Kidney epithelial cell (primary cell): ENCODE measurements around the gene BICRA. TPM values are rescaled to one million over a fixed set of nuclear protein-coding genes. Genes with fewer than 3 reads are reported as not detected.
A peak's percentile ranks its signal among the peaks of the same experiment; 100 is the strongest.

Experiments used
- DNase-seq: peaks from one replicate; pipeline ENCODE4 v3.0.0-alpha.2; 2010; ENCODE audit warnings: low read depth
- H3K27me3 ChIP-seq: 2 replicates; pipeline ENCODE4 v1.6.0; 2011; ENCODE audit warnings: low read length; ENCODE audit not compliant: control insufficient read depth, insufficient read depth
- H3K36me3 ChIP-seq: 2 replicates; pipeline ENCODE4 v1.5.1; 2011; ENCODE audit warnings: low read length; ENCODE audit not compliant: control insufficient read depth, insufficient read depth
- H3K4me3 ChIP-seq: 2 replicates; pipeline ENCODE4 v1.5.1; 2011; ENCODE audit warnings: low read depth, mild to moderate bottlenecking, control low read depth, low read length
- total RNA-seq: library from RNA; depleted of rRNA; stranded (reverse); fragments of >200 nt; gene quantifications from 2 replicates; pipeline ENCODE4 v1.2.3, GENCODE V29; 2015
- TF ChIP-seq, protein P1 (sequence below): IDR thresholded peaks from 2 replicates; pipeline ENCODE4 v1.5.1; 2011; ENCODE audit warnings: mild to moderate bottlenecking, moderate library complexity, low read length, control low read depth, inconsistent platforms; ENCODE audit not compliant: insufficient read depth, poor library complexity, severe bottlenecking

The BICRA gene
- total RNA-seq, 1 donor from 2014 or later: 11.2 TPM

DNA sequence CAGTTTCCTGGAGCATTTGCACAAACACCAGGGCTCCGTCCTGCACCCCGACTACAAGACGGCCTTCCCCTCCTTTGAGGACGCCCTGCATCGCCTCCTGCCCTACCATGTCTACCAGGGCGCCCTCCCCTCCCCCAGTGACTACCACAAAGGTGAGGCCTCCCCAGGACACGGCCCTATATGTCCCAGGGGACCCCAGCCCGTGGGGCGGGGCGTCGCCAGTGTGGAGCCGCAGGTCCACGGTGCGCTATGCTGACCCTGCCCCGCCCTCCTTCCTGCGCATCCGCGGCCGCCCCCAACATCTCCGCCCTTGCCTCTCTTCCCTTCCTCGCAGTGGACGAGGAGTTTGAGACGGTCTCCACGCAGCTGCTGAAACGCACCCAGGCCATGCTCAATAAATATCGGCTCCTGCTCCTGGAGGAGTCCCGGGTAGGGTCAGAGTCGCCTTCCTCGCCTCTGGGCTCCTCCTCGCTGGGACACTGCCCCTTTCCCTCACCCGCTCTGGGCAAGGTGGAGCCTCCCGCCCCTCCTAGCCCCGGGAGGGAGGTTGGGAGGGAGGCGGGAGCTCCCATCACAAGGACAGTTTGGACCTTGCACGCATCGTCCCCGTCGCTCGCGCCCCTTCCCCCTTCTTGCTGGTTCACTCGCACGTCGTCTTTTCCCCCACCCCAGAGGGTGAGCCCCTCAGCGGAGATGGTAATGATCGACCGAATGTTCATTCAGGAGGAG, 89.9 kb downstream of the BICRA start:
- H3K27me3 ChIP-seq: no peaks in the 10 kb centered on the region
- DNase-seq: no peak
- peaks cover 5% of the 10 kb centered on the region for H3K36me3 ChIP-seq
- no peak overlapping the region for H3K4me3 ChIP-seq
- TF ChIP-seq, protein P1, sequence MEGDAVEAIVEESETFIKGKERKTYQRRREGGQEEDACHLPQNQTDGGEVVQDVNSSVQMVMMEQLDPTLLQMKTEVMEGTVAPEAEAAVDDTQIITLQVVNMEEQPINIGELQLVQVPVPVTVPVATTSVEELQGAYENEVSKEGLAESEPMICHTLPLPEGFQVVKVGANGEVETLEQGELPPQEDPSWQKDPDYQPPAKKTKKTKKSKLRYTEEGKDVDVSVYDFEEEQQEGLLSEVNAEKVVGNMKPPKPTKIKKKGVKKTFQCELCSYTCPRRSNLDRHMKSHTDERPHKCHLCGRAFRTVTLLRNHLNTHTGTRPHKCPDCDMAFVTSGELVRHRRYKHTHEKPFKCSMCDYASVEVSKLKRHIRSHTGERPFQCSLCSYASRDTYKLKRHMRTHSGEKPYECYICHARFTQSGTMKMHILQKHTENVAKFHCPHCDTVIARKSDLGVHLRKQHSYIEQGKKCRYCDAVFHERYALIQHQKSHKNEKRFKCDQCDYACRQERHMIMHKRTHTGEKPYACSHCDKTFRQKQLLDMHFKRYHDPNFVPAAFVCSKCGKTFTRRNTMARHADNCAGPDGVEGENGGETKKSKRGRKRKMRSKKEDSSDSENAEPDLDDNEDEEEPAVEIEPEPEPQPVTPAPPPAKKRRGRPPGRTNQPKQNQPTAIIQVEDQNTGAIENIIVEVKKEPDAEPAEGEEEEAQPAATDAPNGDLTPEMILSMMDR: no peak

DNA sequence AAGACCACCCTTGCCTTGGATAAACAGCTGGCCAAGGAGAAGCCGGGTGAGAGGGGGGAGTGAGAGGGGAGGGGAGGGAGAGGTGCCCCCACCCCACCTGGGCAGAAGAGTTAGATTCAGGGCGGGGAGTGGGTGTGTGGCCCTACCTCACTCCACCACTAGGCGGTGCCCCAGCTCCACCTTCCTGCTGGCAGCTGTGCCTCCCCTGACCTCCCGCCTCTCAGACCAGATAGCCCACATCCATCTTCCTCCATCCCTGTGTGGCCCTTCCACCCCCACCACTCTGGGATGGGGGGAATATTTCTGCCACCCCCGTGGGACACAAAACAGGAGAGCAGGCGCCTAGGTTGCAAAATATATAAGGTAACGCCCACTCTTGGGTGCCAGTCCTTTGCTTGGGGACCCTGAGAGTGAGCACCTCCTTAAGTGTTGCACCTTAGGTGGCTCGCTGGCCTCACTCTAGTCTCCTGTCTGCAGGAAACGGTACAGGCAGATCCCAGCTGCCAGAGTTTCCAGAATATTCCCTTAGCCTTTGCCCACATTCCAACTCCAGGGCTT, 90.5 kb downstream of the BICRA start:
- no peak for DNase-seq
- Histone ChIP-seq H3K27me3 (no peaks in the 10 kb centered on the region), H3K36me3 (peaks cover 5% of the 10 kb centered on the region), H3K4me3 (no peak overlapping the region)
- TF ChIP-seq, protein P1: peak; percentile 84

DNA sequence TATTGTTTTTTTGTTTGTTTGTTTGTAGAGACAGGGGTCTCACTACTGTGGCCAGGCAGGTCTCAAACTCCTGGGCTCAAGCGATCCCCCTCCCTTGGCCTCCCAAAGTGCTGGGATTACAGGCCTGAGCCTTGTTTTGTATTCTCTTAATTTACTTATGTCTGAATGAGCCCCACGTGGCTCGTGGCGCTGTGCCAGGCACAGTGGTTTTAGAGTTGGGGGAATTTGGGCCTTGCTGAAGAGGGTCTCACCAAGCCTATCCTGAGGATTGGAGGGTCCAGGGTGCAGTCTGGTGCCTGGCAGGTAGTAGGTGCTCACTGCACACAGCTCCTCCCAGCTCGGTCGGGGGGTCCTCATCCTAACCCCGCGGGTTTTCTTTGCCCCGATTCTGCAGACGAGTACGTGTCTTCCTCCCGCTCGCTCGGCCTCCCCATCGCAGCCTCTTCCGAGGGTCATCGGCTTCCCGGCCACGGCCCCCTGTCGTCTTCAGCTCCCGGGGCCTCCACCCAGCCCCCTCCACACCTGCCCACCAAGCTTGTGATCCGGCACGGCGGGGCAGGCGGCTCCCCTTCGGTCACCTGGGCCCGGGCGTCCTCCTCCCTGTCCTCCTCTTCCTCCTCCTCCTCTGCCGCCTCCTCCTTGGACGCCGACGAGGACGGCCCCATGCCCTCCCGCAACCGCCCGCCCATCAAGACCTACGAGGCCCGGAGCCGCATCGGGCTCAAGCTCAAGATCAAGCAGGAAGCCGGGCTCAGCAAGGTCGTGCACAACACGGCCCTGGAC, 92.2 kb downstream of the BICRA start:
- no peak overlapping the region for H3K4me3 ChIP-seq
- no peaks in the 10 kb centered on the region for H3K27me3 ChIP-seq
- peaks cover 5% of the 10 kb centered on the region for H3K36me3 ChIP-seq
- TF ChIP-seq, protein P1: no peak
- DNase-seq: no peak

DNA sequence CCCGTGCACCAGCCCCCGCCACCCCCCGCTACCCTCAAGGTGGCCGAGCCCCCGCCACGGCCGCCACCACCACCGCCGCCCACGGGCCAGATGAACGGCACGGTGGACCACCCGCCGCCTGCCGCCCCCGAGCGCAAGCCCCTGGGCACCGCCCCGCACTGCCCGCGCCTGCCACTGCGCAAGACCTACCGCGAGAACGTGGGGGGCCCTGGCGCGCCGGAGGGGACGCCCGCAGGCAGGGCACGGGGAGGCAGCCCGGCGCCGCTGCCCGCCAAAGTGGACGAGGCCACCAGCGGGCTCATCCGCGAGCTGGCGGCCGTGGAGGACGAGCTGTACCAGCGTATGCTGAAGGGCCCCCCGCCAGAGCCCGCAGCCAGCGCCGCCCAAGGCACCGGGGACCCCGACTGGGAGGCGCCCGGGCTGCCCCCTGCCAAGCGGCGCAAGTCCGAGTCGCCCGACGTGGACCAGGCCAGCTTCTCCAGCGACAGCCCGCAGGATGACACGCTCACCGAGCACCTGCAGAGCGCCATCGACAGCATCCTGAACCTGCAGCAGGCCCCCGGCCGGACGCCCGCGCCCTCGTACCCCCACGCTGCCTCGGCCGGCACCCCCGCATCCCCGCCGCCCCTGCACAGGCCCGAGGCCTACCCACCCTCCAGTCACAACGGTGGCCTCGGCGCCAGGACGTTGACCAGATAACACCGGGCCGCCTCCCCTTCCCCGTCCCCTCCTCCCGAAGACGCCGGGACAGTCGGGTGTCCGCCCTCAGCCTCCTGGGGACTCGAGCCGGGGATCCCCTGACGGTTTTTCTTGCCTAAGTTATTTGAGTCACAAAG, 93.0 kb downstream of the BICRA start:
- Histone ChIP-seq H3K36me3 (peaks cover 5% of the 10 kb centered on the region), H3K4me3 (no peak overlapping the region), H3K27me3 (no peaks in the 10 kb centered on the region)
- DNase-seq: no peak
- TF ChIP-seq, protein P1: no peak

DNA sequence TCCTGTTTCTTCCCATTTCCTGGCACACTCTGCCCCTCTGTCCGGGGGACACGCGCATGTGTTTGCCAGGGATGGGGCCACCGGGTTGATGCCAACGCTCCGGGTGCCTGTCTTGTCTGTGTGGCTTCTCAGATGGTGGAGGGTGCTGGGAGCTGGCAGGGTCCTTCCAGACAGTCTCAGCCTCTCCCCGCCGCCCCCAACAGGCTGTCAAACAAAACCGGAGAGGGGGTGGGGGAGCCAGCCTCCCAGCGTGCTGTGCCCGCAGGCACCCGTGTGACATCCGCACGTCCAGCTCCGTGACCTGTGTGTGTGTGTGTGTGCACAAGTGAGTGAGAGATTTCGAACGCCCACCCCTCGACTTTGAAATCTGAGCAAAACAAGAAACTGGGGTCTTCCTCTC, 93.7 kb downstream of the BICRA start:
- peaks cover 5% of the 10 kb centered on the region for H3K36me3 ChIP-seq
- TF ChIP-seq, protein P1: no peak
- DNase-seq: no peak
- peaks cover 2% of the 10 kb centered on the region for H3K27me3 ChIP-seq
- H3K4me3 ChIP-seq: no peak overlapping the region
